Gastrocnemius medialis (tissue), 4 donors: ENCODE results near the gene PDLIM4. TPM values are rescaled to one million over a fixed set of nuclear protein-coding genes. Genes with fewer than 3 reads are reported as not detected.

Experiments used
- ATAC-seq, 2 donors: fragments of 150-250 bp; one replicate each; pipeline ENCODE4 v1.9.1; 2016
- DNase-seq, 2 donors: peaks; one replicate each; pipeline ENCODE4 v3.0.0-alpha.2; 2019
- H3K27ac ChIP-seq, 4 donors: fragments of 200-600 bp; sonication (generic); 1 replicate in 1 of 4; 2 replicates in 3 of 4; pipeline ENCODE4 v1.5.1; 2016 to 2018; ENCODE audit warnings: mild to moderate bottlenecking in 2 of 4, moderate library complexity in 1 of 4
- H3K27me3 ChIP-seq, 3 donors: fragments of 200-600 bp; sonication (generic) in 2 of 3; 1 replicate in 1 of 3; 2 replicates in 2 of 3; pipeline versions ENCODE4 v1.5.1 to v1.6.0; 2016 to 2019; ENCODE audit warnings: mild to moderate bottlenecking in 1 of 3, moderate library complexity in 1 of 3
- H3K36me3 ChIP-seq, 2 donors: fragments of 200-600 bp; sonication (generic) in 1 of 2; one replicate each; pipeline ENCODE4 v1.5.1; 2017 to 2018
- H3K4me1 ChIP-seq, 2 donors: fragments of 200-600 bp; sonication (generic) in 1 of 2; one replicate each; pipeline ENCODE4 v1.5.1; 2016 to 2017; ENCODE audit warnings: mild to moderate bottlenecking in 2 of 2
- H3K4me3 ChIP-seq, 4 donors: fragments of 200-600 bp; sonication (generic) in 3 of 4; 1 replicate in 1 of 4; 2 replicates in 3 of 4; pipeline ENCODE4 v1.5.1; 2016 to 2019; ENCODE audit warnings: mild to moderate bottlenecking in 2 of 4
- H3K9me3 ChIP-seq, 3 donors: fragments of 200-600 bp; sonication (generic) in 2 of 3; 1 replicate in 1 of 3; 2 replicates in 2 of 3; pipeline ENCODE4 v1.5.1; 2016 to 2019
- CTCF ChIP-seq, 5 experiments: fragments of 450-650 bp in 3 of 5; fragments of 200-600 bp in 2 of 5; sonication (generic) in 2 of 5; IDR thresholded peaks in 4 of 5; conservative IDR thresholded peaks in 1 of 5; 1 replicate in 4 of 5; 2 replicates in 1 of 5; pipeline ENCODE4 v1.5.1; 2016 to 2019; ENCODE audit warnings: antibody characterized with exemption in 5 of 5, mild to moderate bottlenecking in 3 of 5, moderate library complexity in 3 of 5
- POLR2A ChIP-seq, 2 donors: fragments of 450-650 bp; IDR thresholded peaks; one replicate each; pipeline ENCODE4 v1.6.1; 2017; ENCODE audit warnings: antibody characterized with exemption in 2 of 2, mild to moderate bottlenecking in 2 of 2, moderate library complexity in 2 of 2
- in situ Hi-C, 4 donors: fragments of 200-750 bp; cut with MboI; loops; one replicate each; pipeline versions ENCODE4 v1.15.0 to v1.8.0; 2017; ENCODE audit warnings: low sequenced_read_pairs in 4 of 4
- intact Hi-C: fragments of 100-400 bp; cut with DNase I; formaldehyde crosslinking; loops from one replicate; pipeline ENCODE4 v1.15.1; 2023; ENCODE audit warnings: low total_unique reads
- total RNA-seq, 4 donors: library from RNA; depleted of rRNA; stranded (reverse); fragments of >200 nt; gene quantifications; one replicate each; pipeline versions ENCODE4 v1.1.0 to v1.2.3, GENCODE V29; 2016

Gene PDLIM4
- total RNA-seq, 4 donors from 2014 or later: 0.66 to 8.0 (median 5.3) TPM

GRCh38 chr5:132233081-132233480 lies 24.4 kb upstream of the PDLIM4 start:
- TF ChIP-seq CTCF (IDR thresholded peaks at IDR 0.05 in 4 of 5, conservative IDR thresholded peaks at IDR 0.05 in 1 of 5) (no peak), POLR2A (IDR thresholded peaks at IDR 0.05) (no peak)
- no peak for ATAC-seq
- Histone ChIP-seq H3K27ac (no peak overlapping the region), H3K9me3 (no peaks in the 10 kb centered on the region), H3K27me3 (no peaks in the 10 kb centered on the region), H3K36me3 (no peaks in the 10 kb centered on the region), H3K4me1 (no peaks in the 10 kb centered on the region), H3K4me3 (no peak overlapping the region)
- in situ Hi-C loops (no loop called here), intact Hi-C loops (no loop called here)
- no peak for DNase-seq

GRCh38 chr5:132233811-132234683 lies 23.4 kb upstream of the PDLIM4 start:
- in situ Hi-C loops (no loop called here), intact Hi-C loops (no loop called here)
- H3K4me3 ChIP-seq: no peak overlapping the region
- no peak for TF ChIP-seq CTCF (IDR thresholded peaks at IDR 0.05 in 4 of 5, conservative IDR thresholded peaks at IDR 0.05 in 1 of 5)
- no peak for TF ChIP-seq POLR2A (IDR thresholded peaks at IDR 0.05)
- no peaks in the 10 kb centered on the region for H3K36me3 ChIP-seq
- ATAC-seq: no peak
- DNase-seq: no peak
- H3K27ac ChIP-seq: no peak overlapping the region
- no peaks in the 10 kb centered on the region for H3K9me3 ChIP-seq
- no peaks in the 10 kb centered on the region for H3K4me1 ChIP-seq
- H3K27me3 ChIP-seq: no peaks in the 10 kb centered on the region

- no peak overlapping the region for H3K27ac ChIP-seq
- no peak for DNase-seq
- no peak overlapping the region for H3K4me3 ChIP-seq
- ATAC-seq: no peak
- H3K27me3 ChIP-seq: no peaks in the 10 kb centered on the region
- no peaks in the 10 kb centered on the region for H3K9me3 ChIP-seq
- no peak for TF ChIP-seq CTCF (IDR thresholded peaks at IDR 0.05 in 4 of 5, conservative IDR thresholded peaks at IDR 0.05 in 1 of 5)
- no peak for TF ChIP-seq POLR2A (IDR thresholded peaks at IDR 0.05)
- in situ Hi-C loops (no loop called here), intact Hi-C loops (no loop called here)
- H3K36me3 ChIP-seq: no peaks in the 10 kb centered on the region
- no peaks in the 10 kb centered on the region for H3K4me1 ChIP-seq
Observed at GRCh38 chr5:132234684-132235062, 22.8 kb upstream of the PDLIM4 start.

GRCh38 chr5:132235340-132235739 lies 22.2 kb upstream of the PDLIM4 start:
- TF ChIP-seq POLR2A (IDR thresholded peaks at IDR 0.05) (no peak), CTCF (IDR thresholded peaks at IDR 0.05 in 4 of 5, conservative IDR thresholded peaks at IDR 0.05 in 1 of 5) (no peak)
- DNase-seq: no peak
- Histone ChIP-seq H3K27ac (no peak overlapping the region), H3K36me3 (no peaks in the 10 kb centered on the region), H3K27me3 (no peaks in the 10 kb centered on the region), H3K4me3 (no peak overlapping the region), H3K9me3 (no peaks in the 10 kb centered on the region), H3K4me1 (no peaks in the 10 kb centered on the region)
- intact Hi-C loops (no loop called here), in situ Hi-C loops (no loop called here)
- ATAC-seq: no peak
